ENCODE measurements around the gene CCDC18. TPM values are rescaled to one million over a fixed set of nuclear protein-coding genes. Genes with fewer than 3 reads are reported as not detected.

The CCDC18 gene
- total RNA-seq, 3 donors from 2014 or later, result 4.1 to 10.5 (median 9.4) TPM

DNA sequence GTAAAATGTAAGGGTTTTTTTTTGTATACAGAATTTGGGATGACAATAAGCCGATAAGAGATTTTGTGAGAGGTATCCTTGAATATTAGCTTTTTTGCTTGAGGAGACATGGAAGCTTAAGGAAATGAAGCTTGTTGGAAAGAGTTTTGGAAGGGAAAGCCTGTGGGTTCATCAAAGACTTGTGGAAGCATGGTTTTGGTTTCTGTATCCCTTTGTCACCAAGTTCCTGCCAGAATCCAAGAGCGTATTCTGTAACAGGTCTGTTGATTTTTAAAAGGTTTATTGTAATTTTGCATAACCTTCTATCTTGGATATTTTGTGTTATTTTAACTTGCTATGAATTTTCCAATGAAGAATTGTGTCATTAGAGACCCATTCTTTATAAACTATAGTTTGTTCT lies 38.4 kb upstream of the CCDC18 start:
- no peak overlapping the region for H3K4me3 ChIP-seq
- no peaks in the 10 kb centered on the region for H3K4me1 ChIP-seq
- no peaks in the 10 kb centered on the region for H3K27me3 ChIP-seq
- TF ChIP-seq POLR2AphosphoS5 (IDR thresholded peaks at IDR 0.05), result no peak
- TF ChIP-seq POLR2A (IDR thresholded peaks at IDR 0.05), result no peak
- TF ChIP-seq CTCF (IDR thresholded peaks at IDR 0.05), result no peak
- H3K9me3 ChIP-seq, result no peaks in the 10 kb centered on the region
- DNase-seq (ENCODE audit: low spot score in 2 of 2), result no peak
- intact Hi-C loops (cut with DNase I; ENCODE audit: low total_unique reads), result no loop called here
- no peaks in the 10 kb centered on the region for H3K36me3 ChIP-seq
- H3K27ac ChIP-seq, result no peak overlapping the region

- intact Hi-C loops (cut with DNase I; ENCODE audit: low total_unique reads), result no loop called here
- no peak for DNase-seq (ENCODE audit: low spot score in 2 of 2)
- H3K27me3 ChIP-seq, result no peaks in the 10 kb centered on the region
- H3K27ac ChIP-seq, result no peak overlapping the region
- no peaks in the 10 kb centered on the region for H3K9me3 ChIP-seq
- TF ChIP-seq POLR2AphosphoS5 (IDR thresholded peaks at IDR 0.05), result no peak
- no peak for TF ChIP-seq CTCF (IDR thresholded peaks at IDR 0.05)
- TF ChIP-seq POLR2A (IDR thresholded peaks at IDR 0.05), result no peak
- no peak overlapping the region for H3K4me3 ChIP-seq
- H3K4me1 ChIP-seq, result no peaks in the 10 kb centered on the region
- H3K36me3 ChIP-seq, result no peaks in the 10 kb centered on the region
Measured at GRCh38 chr1:93143136-93143535, 37.4 kb upstream of the CCDC18 start.

DNA sequence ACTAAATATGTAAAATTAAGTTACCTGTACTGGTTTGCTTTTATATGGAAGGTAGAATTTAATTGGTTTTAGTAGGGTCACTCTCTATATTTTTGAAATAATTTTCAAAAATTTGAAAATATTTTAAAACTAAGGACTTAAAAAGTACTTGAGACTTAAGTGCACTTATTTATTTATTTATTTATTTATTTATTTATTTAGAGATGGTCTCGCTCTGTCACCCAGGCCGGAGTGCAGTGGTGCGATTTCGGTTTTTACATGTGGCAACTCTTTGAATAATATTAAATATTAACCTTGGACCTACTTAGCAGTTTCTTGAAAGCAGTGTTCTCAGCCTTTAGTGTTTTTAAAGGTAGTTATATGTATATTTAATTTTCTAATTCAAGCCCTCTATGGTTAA lies 36.8 kb upstream of the CCDC18 start:
- Histone ChIP-seq H3K27me3 (no peaks in the 10 kb centered on the region), H3K27ac (no peak overlapping the region), H3K4me3 (no peak overlapping the region), H3K4me1 (no peaks in the 10 kb centered on the region), H3K36me3 (no peaks in the 10 kb centered on the region), H3K9me3 (no peaks in the 10 kb centered on the region)
- TF ChIP-seq POLR2AphosphoS5 (IDR thresholded peaks at IDR 0.05), result no peak
- no peak for TF ChIP-seq CTCF (IDR thresholded peaks at IDR 0.05)
- TF ChIP-seq POLR2A (IDR thresholded peaks at IDR 0.05), result no peak
- intact Hi-C loops (cut with DNase I; ENCODE audit: low total_unique reads), result no loop called here
- no peak for DNase-seq (ENCODE audit: low spot score in 2 of 2)

DNA sequence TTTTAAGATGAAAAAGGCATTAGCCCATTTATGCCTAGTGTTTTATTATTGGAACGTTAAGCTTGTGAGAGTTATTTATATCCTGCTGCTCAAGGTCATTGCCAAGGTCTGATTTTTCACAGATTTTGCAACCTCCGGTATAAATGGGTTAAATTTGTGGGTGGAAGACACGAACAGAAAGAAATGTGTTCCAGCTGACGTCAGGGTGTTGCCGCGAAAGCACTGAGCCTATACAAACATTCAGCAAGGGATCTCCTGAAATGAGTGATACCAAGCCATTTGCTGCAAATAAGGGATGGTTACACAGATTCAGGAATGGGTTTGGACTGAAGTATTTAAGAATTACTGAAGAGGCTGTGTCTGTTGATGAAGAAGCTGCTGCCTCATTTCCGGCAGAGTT lies 32.5 kb upstream of the CCDC18 start:
- no peaks in the 10 kb centered on the region for H3K27me3 ChIP-seq
- H3K27ac ChIP-seq, result no peak overlapping the region
- no peak overlapping the region for H3K4me3 ChIP-seq
- no peak for TF ChIP-seq POLR2AphosphoS5 (IDR thresholded peaks at IDR 0.05)
- TF ChIP-seq CTCF (IDR thresholded peaks at IDR 0.05), result no peak
- no peak for TF ChIP-seq POLR2A (IDR thresholded peaks at IDR 0.05)
- no peaks in the 10 kb centered on the region for H3K9me3 ChIP-seq
- no peaks in the 10 kb centered on the region for H3K36me3 ChIP-seq
- intact Hi-C loops (cut with DNase I; ENCODE audit: low total_unique reads), result no loop called here
- no peaks in the 10 kb centered on the region for H3K4me1 ChIP-seq
- no peak for DNase-seq (ENCODE audit: low spot score in 2 of 2)

DNA sequence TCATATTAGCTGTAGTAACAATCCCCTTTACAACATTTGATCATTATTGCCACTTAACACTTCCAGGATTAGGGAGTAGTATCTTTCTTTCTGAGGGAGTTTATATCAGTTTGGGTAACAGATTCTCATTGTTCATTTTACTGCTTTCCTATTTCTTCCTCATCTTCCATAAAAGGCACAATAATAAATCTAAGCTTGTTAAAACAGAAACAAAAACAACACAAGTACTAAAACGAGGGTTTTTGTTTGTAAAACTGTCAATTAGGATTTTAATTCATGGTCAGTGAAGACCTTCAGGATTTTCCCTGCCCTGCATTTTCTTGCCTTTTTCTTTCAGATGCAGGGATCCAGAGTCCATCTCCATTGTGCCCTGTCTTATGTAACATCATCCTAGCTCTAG lies 29.8 kb upstream of the CCDC18 start:
- H3K4me1 ChIP-seq, result no peaks in the 10 kb centered on the region
- H3K36me3 ChIP-seq, result no peaks in the 10 kb centered on the region
- no peak for TF ChIP-seq POLR2AphosphoS5 (IDR thresholded peaks at IDR 0.05)
- no peak for TF ChIP-seq POLR2A (IDR thresholded peaks at IDR 0.05)
- no peak for TF ChIP-seq CTCF (IDR thresholded peaks at IDR 0.05)
- DNase-seq (ENCODE audit: low spot score in 2 of 2), result no peak
- no peak overlapping the region for H3K4me3 ChIP-seq
- no peaks in the 10 kb centered on the region for H3K9me3 ChIP-seq
- intact Hi-C loops (cut with DNase I; ENCODE audit: low total_unique reads), result no loop called here
- no peak overlapping the region for H3K27ac ChIP-seq
- no peaks in the 10 kb centered on the region for H3K27me3 ChIP-seq
